GM13977 (cell line): ENCODE results near the gene KRT25.

Experiments used
- DNase-seq: peaks from one replicate; pipeline ENCODE4 v3.0.0; 2012; ENCODE audit warnings: low spot score
- in situ Hi-C: fragments of 300-500 bp; cut with MboI; formaldehyde crosslinking; loops from one replicate; pipeline ENCODE4 v1.12.0; 2022; ENCODE audit warnings: low sequenced_read_pairs, low pct_unique_long_range_greater_than_20kb, mixed read lengths, inconsistent platforms; ENCODE audit not compliant: unreplicated experiment
- TF ChIP-seq, protein P1 (sequence below): IDR thresholded peaks from 2 replicates; pipeline ENCODE4 v1.5.1; 2012; ENCODE audit warnings: mild to moderate bottlenecking, control low read depth; ENCODE audit not compliant: insufficient read depth; ENCODE audit errors: extremely low read depth, missing control alignments

Gene KRT25

DNA sequence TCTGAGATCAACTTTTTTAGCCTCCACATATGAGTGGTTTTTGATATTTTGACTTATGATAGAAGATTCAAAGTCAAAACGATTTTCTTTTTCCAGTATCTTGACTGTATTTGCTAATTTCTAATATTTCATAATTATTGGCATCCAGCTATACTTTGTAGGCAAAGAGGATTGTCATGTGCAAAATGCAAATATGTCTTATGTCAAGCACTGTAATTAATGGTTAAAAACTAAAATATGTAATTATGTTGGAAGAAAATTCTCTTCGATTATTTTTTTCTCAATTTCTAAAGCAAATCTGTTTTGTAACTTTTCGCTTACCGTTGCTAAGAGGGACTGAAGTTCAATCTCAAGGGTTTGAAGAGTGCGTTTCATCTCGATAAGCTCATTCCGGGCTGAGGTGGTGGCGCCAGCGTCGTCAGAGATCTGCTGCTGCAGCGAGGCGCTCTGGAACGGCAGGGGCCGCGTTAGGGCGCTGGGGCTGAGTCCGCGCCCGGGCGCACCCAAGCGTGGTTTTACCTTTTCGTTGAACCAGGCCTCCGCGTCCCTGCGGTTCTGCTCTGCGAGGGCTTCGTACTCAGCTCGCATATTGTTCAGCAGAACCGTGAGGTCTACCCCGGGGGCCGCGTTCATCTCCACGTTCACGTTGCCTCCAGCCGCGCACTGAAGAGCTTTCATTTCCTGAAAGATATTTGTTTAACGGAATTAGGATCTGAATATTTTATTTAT lies 24.2 kb upstream of the KRT25 start:
- DNase-seq = no peak
- TF ChIP-seq, protein P1, sequence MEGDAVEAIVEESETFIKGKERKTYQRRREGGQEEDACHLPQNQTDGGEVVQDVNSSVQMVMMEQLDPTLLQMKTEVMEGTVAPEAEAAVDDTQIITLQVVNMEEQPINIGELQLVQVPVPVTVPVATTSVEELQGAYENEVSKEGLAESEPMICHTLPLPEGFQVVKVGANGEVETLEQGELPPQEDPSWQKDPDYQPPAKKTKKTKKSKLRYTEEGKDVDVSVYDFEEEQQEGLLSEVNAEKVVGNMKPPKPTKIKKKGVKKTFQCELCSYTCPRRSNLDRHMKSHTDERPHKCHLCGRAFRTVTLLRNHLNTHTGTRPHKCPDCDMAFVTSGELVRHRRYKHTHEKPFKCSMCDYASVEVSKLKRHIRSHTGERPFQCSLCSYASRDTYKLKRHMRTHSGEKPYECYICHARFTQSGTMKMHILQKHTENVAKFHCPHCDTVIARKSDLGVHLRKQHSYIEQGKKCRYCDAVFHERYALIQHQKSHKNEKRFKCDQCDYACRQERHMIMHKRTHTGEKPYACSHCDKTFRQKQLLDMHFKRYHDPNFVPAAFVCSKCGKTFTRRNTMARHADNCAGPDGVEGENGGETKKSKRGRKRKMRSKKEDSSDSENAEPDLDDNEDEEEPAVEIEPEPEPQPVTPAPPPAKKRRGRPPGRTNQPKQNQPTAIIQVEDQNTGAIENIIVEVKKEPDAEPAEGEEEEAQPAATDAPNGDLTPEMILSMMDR = no peak
- in situ Hi-C loops = no loop called here

DNA sequence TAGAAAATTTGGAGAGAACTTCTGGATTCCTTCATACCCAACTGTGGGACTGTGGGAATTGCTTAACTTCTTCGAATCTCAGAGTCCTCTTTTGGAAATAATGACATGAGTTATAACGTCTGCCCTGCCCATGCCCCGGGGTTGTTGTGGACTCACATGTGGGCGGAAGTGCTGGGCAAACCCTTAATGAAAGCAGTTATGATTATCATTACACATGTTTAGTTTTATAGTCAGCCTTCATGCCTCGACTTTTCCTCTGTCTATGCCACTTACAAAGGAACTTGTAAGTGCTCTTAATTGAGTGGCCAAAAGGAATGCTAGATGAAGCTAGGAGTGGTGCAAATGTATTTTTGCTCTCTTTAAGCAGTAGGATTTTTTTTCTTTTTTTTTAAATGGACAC lies 23.3 kb upstream of the KRT25 start:
- in situ Hi-C loops = no loop called here
- TF ChIP-seq, protein P1 = no peak
- DNase-seq = no peak

DNA sequence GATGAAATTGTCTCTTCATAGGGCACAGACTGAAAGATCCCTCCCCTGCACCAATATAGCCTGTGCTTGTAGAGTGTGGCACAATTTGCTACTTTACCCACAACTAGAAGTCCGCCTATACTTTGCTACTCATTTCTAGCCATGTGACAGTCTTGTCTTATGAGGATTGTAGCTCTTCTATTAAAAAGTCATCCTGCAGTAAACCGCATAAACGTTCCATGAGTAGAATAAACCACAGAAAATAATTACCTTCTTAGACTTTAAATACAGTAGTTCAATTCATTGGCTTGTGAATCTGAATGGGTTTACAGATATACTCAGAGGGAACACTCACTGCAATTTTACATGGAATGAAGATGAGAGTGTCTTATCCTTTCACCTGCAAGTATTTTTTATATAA lies 22.8 kb upstream of the KRT25 start:
- in situ Hi-C loops = no loop called here
- no peak for DNase-seq
- TF ChIP-seq, protein P1 = no peak

DNA sequence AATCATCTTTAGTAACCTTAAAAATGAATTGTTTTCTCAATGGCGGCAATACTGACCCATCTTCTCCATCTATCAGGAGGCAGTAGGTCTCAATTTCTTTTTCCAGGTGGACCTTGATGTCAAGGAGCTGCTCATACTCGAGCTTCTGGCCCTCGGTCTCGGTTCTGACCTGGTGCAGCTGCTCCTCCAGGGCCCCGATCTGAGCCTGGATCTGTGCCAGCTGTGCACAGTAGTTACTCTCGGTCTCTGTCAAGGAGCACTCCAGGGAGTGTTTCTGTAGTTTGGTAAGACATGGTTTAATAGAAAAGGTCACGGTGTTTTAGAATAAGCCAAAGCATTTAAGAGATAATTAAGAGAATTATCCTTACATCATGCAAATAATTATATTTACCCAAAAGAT lies 22.3 kb upstream of the KRT25 start:
- DNase-seq = no peak
- TF ChIP-seq, protein P1 = no peak
- in situ Hi-C loops = no loop called here

DNA sequence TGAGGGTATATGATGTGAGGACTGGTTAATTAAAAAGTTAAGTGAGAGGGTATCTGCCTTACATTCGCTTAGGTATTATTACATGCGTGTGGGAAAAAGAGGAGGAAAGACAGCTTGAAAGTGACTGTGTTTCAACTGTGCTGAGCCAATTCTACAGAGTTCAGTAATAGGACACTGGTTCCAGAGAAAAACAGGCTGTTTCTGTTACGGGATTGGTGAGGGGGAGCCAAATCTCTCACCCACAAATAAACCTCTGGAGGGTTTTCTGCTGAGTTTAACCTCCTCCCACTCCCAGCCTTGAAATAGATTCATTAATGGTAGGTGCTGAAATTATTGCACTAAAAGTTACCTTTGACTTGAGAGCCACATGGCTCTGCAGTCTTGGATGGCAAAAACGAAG lies 20.8 kb upstream of the KRT25 start:
- TF ChIP-seq, protein P1 = no peak
- no peak for DNase-seq
- in situ Hi-C loops = no loop called here

DNA sequence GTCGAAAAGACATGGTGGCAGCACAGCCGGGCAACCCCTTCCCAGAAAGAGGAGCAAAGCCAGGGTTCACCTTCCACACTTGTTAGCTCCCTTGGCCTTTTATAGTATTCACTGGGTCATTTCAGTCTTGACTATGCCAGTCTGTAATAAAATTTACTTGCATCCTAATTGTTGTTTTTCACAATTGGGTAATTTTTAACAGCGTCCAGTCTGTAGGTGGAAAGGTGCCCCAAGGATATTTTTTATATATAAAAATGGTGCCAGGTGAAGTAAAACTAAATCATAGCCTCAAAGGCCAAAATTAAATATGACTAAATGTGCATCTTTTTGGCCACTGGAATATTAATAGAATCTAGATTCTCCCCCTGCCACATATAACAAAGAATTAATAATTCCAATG lies 17.0 kb upstream of the KRT25 start, which contains the start of gene KRT26:
KRT26 (minus strand) TSS at position 101 of the 400 bp plus-strand sequence; CDS start at position 13, 88 bp downstream.
- in situ Hi-C loops = no loop called here
- TF ChIP-seq, protein P1 = no peak
- DNase-seq = no peak
